DND-41 (cell line): ENCODE measurements around the gene BIN2.

Experiments used
- CTCF ChIP-seq: IDR thresholded peaks from 2 replicates; pipeline ENCODE4 v1.5.1; 2012; ENCODE audit warnings: borderline replicate concordance, low read length, moderate library complexity, mild to moderate bottlenecking; ENCODE audit not compliant: poor library complexity, severe bottlenecking; ENCODE audit errors: extremely low read depth
- EZH2 ChIP-seq: IDR thresholded peaks from 3 replicates; pipeline ENCODE4 v1.6.1; 2012; ENCODE audit warnings: borderline replicate concordance, low read depth, mild to moderate bottlenecking, moderate library complexity, low read length, inconsistent platforms; ENCODE audit not compliant: severe bottlenecking

GRCh38 chr12:51321882-51322281 is 2.1 kb downstream of the BIN2 start:
- no peak for TF ChIP-seq CTCF
- TF ChIP-seq EZH2, result no peak
